CD4-positive, alpha-beta T cell treated with Interleukin-17A for 4 hours (primary cell): ENCODE data around the gene KCNQ1.

Source experiments
- DNase-seq: peaks from one replicate; pipeline ENCODE4 v3.0.0-alpha.2; 2020; ENCODE audit warnings: mixed read lengths

Gene KCNQ1

GRCh38 chr11:2444821-2445745 is at the start of gene KCNQ1:
Gene KCNQ1, plus strand, starts transcription at chr11:2445008. Its CDS starts 91 bp downstream, at chr11:2445099.
- peak; percentile 56 for DNase-seq

GRCh38 chr11:2395211-2395730 is 49.5 kb upstream of the KCNQ1 start:
- no peak for DNase-seq

- DNase-seq = no peak
These were observed 49.0 kb upstream of the KCNQ1 start for GRCh38 chr11:2395856-2396255.

- DNase-seq = no peak
These were observed 48.3 kb upstream of the KCNQ1 start for GRCh38 chr11:2396471-2396870.

- DNase-seq = no peak
These were observed 47.8 kb upstream of the KCNQ1 start for GRCh38 chr11:2397005-2397404.

- no peak for DNase-seq
These were observed 46.0 kb upstream of the KCNQ1 start for GRCh38 chr11:2398664-2399355.

- peak; percentile 35 for DNase-seq
These were observed 45.2 kb upstream of the KCNQ1 start for GRCh38 chr11:2399488-2400068.

- DNase-seq = peak; percentile 99
These were observed 44.6 kb upstream of the KCNQ1 start, which contains the start of gene TSSC4 for GRCh38 chr11:2400069-2400761. Gene TSSC4, plus strand, starts transcription at chr11:2400750. Its CDS starts 1,884 bp downstream, at chr11:2402634.

- no peak for DNase-seq
These were observed 43.9 kb upstream of the KCNQ1 start for GRCh38 chr11:2400762-2401435.

- DNase-seq = no peak
These were observed 43.3 kb upstream of the KCNQ1 start for GRCh38 chr11:2401436-2401984.

- no peak for DNase-seq
These were observed 42.7 kb upstream of the KCNQ1 start for GRCh38 chr11:2402106-2402505.

GRCh38 chr11:2402890-2403645 is 41.7 kb upstream of the KCNQ1 start:
- no peak for DNase-seq

GRCh38 chr11:2404735-2405196 is 40.0 kb upstream of the KCNQ1 start:
- DNase-seq = no peak

GRCh38 chr11:2406451-2406850 is 38.4 kb upstream of the KCNQ1 start:
- no peak for DNase-seq

- no peak for DNase-seq
These were observed 37.9 kb upstream of the KCNQ1 start for GRCh38 chr11:2406878-2407410.

GRCh38 chr11:2408671-2409070 is 36.1 kb upstream of the KCNQ1 start:
- no peak for DNase-seq

- no peak for DNase-seq
These were observed 35.7 kb upstream of the KCNQ1 start for GRCh38 chr11:2409126-2409525.

- DNase-seq = no peak
These were observed 35.0 kb upstream of the KCNQ1 start for GRCh38 chr11:2409611-2410468.

- no peak for DNase-seq
These were observed 34.2 kb upstream of the KCNQ1 start for GRCh38 chr11:2410616-2411015.
